Hepatocyte (in vitro differentiated cells): ENCODE results near the gene TNFAIP8L3. TPM values are rescaled to one million over a fixed set of nuclear protein-coding genes. Genes with fewer than 3 reads are reported as not detected.

Source experiments
- DNase-seq: peaks from one replicate; pipeline ENCODE4 v3.0.0-alpha.2; 2016; ENCODE audit warnings: low spot score
- H2AFZ ChIP-seq: fragments of 200-600 bp; sonication (generic); 2 replicates; pipeline ENCODE4 v1.6.0; 2016; ENCODE audit warnings: antibody characterized with exemption, mild to moderate bottlenecking
- H3K27ac ChIP-seq: fragments of 200-600 bp; sonication (generic); 2 replicates; pipeline ENCODE4 v1.5.1; 2016; ENCODE audit warnings: mild to moderate bottlenecking
- H3K27me3 ChIP-seq: fragments of 200-600 bp; sonication (generic); 2 replicates; pipeline ENCODE4 v1.6.1; 2016
- H3K36me3 ChIP-seq: fragments of 200-600 bp; sonication (generic); replicated peaks from 2 replicates; pipeline ENCODE4 v1.5.1; 2016; ENCODE audit warnings: low read depth; ENCODE audit not compliant: insufficient read depth
- H3K4me1 ChIP-seq: fragments of 200-600 bp; sonication (generic); 2 replicates; pipeline ENCODE4 v1.5.1; 2016; ENCODE audit warnings: mild to moderate bottlenecking, moderate library complexity; ENCODE audit not compliant: insufficient read depth
- H3K4me2 ChIP-seq: fragments of 200-600 bp; sonication (generic); 2 replicates; pipeline ENCODE4 v1.6.0; 2016
- H3K4me3 ChIP-seq: fragments of 200-600 bp; sonication (generic); 2 replicates; pipeline ENCODE4 v1.5.1; 2016; ENCODE audit warnings: mild to moderate bottlenecking
- H3K79me2 ChIP-seq: fragments of 200-600 bp; sonication (generic); 2 replicates; pipeline ENCODE4 v1.6.0; 2017; ENCODE audit warnings: mild to moderate bottlenecking
- H3K9me2 ChIP-seq: fragments of 200-600 bp; sonication (generic); replicated peaks from 2 replicates; pipeline ENCODE4 v1.6.0; 2017; ENCODE audit warnings: mild to moderate bottlenecking; ENCODE audit not compliant: insufficient read depth
- H3K9me3 ChIP-seq: fragments of 200-600 bp; sonication (generic); 2 replicates; pipeline ENCODE4 v1.5.1; 2016; ENCODE audit warnings: low read depth, mild to moderate bottlenecking
- H4K20me1 ChIP-seq: fragments of 200-600 bp; sonication (generic); 2 replicates; pipeline ENCODE4 v1.6.0; 2016; ENCODE audit warnings: mild to moderate bottlenecking; ENCODE audit not compliant: insufficient read depth, poor library complexity, severe bottlenecking
- CTCF ChIP-seq: fragments of 200-600 bp; sonication (generic); IDR thresholded peaks from 2 replicates; pipeline ENCODE4 v1.5.1; 2016; ENCODE audit warnings: antibody characterized with exemption, mild to moderate bottlenecking; ENCODE audit not compliant: poor library complexity
- EZH2 ChIP-seq: fragments of 200-600 bp; sonication (generic); IDR thresholded peaks from 2 replicates; pipeline ENCODE4 v1.6.1; 2016; ENCODE audit warnings: antibody characterized with exemption, mild to moderate bottlenecking, borderline replicate concordance
- EZH2phosphoT487 ChIP-seq: fragments of 200-600 bp; sonication (generic); IDR thresholded peaks from one replicate; pipeline ENCODE4 v1.6.1; 2018; ENCODE audit warnings: antibody characterized with exemption, mild to moderate bottlenecking, low read depth, moderate library complexity; ENCODE audit not compliant: unreplicated experiment, severe bottlenecking
- WGBS: methylation state at CpG from one replicate; pipeline ENCODE4 v1.1.6; 2016; ENCODE audit warnings: low lambda C conversion rate; ENCODE audit errors: missing lambda C conversion rate; 5-methylcytosine and 5-hydroxymethylcytosine counted together
- polyA plus RNA-seq: library from polyadenylated mRNA; unstranded; fragments of >200 nt; fragmentation: Nextera tagmentation; extraction: Ambion mirVana; gene quantifications from 2 replicates; pipeline ENCODE4 v1.2.1, GENCODE V29; 2016
- total RNA-seq: library from RNA; depleted of rRNA; stranded (reverse); fragments of >200 nt; gene quantifications from 2 replicates; pipeline ENCODE4 v1.2.3, GENCODE V29; 2014

Gene TNFAIP8L3
- total and polyA plus RNA-seq, 2 experiments from 2014 or later = 2.4 to 3.4 TPM

- no peak for DNase-seq
- H3K4me2 ChIP-seq = no peak overlapping the region
Observed at GRCh38 chr15:51103330-51103729, 8.6 kb upstream of the TNFAIP8L3 start.

DNA sequence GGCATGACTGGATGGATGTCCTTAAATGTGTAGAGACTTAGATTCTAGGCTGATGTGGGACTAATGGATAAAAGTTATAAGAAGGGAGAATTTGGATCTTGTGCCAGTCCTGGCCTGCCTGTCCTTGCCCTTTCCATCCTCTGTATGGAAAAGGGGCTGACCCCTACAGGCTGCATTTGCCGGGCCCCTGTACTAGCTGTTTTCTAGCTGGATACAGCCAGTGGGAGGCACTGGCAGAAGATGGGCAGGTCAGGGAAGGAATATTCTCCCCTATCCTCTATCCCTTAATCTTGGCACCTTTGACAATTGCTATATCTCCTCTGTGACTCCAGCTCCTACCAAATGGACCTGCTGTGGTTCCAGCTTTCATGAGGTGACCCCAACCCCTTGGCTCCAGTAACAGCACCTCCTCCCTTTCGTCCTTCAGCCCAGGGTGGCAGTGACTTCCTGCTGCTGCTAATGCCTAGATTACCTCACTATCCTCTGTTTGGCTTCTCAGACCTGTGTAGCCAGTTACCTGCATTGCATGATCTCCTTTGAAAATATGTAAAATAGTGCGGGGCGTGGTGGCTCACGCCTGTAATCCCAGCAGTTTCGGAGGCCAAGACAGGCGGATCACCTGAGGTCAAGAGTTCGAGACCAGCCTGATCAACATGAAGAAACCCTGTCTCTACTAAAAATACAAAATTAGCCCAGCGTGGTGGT lies 6.2 kb upstream of the TNFAIP8L3 start:
- DNase-seq = no peak
- Histone ChIP-seq H3K4me1 (no peaks in the 10 kb centered on the region), H3K36me3 (no peaks in the 10 kb centered on the region), H2AFZ (no peak overlapping the region), H3K27me3 (peaks cover 31% of the 10 kb centered on the region), H3K79me2 (no peaks in the 10 kb centered on the region), H3K4me3 (no peak overlapping the region), H3K9me2 (no peaks in the 10 kb centered on the region), H3K27ac (no peak overlapping the region), H3K9me3 (no peaks in the 10 kb centered on the region), H4K20me1 (no peaks in the 10 kb centered on the region), H3K4me2 (no peak overlapping the region)
- TF ChIP-seq CTCF = no peak
- no peak for TF ChIP-seq EZH2
- no peak for TF ChIP-seq EZH2phosphoT487
- 86% methylated on average over 9 of the region's 9 CpGs for WGBS

More at GRCh38 chr15:51103330-51103729, 8.6 kb upstream of the TNFAIP8L3 start:
- Histone ChIP-seq H4K20me1 (no peaks in the 10 kb centered on the region), H3K9me3 (no peaks in the 10 kb centered on the region), H3K4me1 (no peaks in the 10 kb centered on the region), H3K27ac (no peak overlapping the region), H2AFZ (no peak overlapping the region), H3K36me3 (no peaks in the 10 kb centered on the region), H3K27me3 (peaks cover 17% of the 10 kb centered on the region), H3K4me3 (no peak overlapping the region), H3K79me2 (no peaks in the 10 kb centered on the region), H3K9me2 (no peaks in the 10 kb centered on the region)
- 83% methylated on average over 1 of the region's 1 CpG for WGBS
- TF ChIP-seq EZH2 = no peak
- TF ChIP-seq EZH2phosphoT487 = no peak
- TF ChIP-seq CTCF = no peak

GRCh38 chr15:51099185-51099584 lies 4.5 kb upstream of the TNFAIP8L3 start:
- no peaks in the 10 kb centered on the region for H3K9me2 ChIP-seq
- no peaks in the 10 kb centered on the region for H4K20me1 ChIP-seq
- no peaks in the 10 kb centered on the region for H3K36me3 ChIP-seq
- peaks cover 3% of the 10 kb centered on the region for H3K4me1 ChIP-seq
- no peak overlapping the region for H3K4me2 ChIP-seq
- H3K27ac ChIP-seq = no peak overlapping the region
- H3K9me3 ChIP-seq = no peaks in the 10 kb centered on the region
- H3K27me3 ChIP-seq = peaks cover 39% of the 10 kb centered on the region
- H3K4me3 ChIP-seq = no peak overlapping the region
- H2AFZ ChIP-seq = no peak overlapping the region
- DNase-seq = no peak
- H3K79me2 ChIP-seq = no peaks in the 10 kb centered on the region
- TF ChIP-seq CTCF = no peak
- no peak for TF ChIP-seq EZH2

GRCh38 chr15:51098331-51098619 lies 3.6 kb upstream of the TNFAIP8L3 start:
- H3K4me1 ChIP-seq = peaks cover 3% of the 10 kb centered on the region
- H2AFZ ChIP-seq = no peak overlapping the region
- H4K20me1 ChIP-seq = no peaks in the 10 kb centered on the region
- H3K4me3 ChIP-seq = no peak overlapping the region
- no peak overlapping the region for H3K4me2 ChIP-seq
- no peaks in the 10 kb centered on the region for H3K9me3 ChIP-seq
- DNase-seq = no peak
- H3K27me3 ChIP-seq = peaks cover 48% of the 10 kb centered on the region
- H3K27ac ChIP-seq = no peak overlapping the region
- H3K9me2 ChIP-seq = no peaks in the 10 kb centered on the region
- H3K36me3 ChIP-seq = no peaks in the 10 kb centered on the region
- TF ChIP-seq EZH2 (no peak), EZH2phosphoT487 (no peak), CTCF (no peak)
- 59% methylated on average over 1 of the region's 1 CpG for WGBS
- no peaks in the 10 kb centered on the region for H3K79me2 ChIP-seq
